ENCODE data around the gene MTHFD1.

Gene MTHFD1

DNA sequence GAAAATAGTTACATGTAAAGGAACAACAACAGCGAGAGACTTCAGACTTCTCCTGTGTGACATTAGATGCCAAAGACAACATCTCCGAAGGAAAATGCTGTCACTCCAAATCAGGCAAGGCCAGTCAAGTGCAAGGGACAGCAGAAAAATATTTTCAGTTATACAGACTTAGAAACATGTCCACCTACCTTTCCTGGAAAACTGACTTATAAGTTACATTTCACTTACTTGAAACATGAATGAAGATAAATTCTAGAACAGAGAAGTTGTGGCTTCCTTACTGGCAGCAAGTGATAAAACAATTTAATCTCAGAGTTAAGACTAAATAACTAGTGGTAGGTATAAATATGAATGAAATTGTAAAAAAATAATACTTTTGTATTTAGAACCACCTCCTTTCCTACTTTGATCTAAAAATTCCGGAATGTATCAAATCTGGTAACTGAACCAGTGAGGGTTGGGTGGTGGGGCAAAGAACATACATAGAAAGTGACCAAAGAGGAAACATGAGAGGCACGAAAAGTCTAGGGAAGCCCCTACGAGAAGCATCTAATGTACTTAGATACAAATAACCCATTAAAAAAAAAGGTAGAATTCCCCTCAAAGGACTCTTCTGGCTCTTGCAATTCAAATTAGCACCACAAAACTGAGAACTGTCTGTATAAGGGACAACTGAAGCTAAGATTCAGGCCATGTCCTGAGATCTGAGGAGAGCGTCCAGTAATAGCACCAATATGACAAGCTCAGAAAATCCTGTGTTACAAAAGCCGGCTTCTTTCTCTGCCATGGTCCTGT, 21.2 kb downstream of the MTHFD1 start:
- DNase-seq = no peak

- no peak for DNase-seq
Measured at GRCh38 chr14:64410084-64410774, 22.1 kb downstream of the MTHFD1 start.

DNA sequence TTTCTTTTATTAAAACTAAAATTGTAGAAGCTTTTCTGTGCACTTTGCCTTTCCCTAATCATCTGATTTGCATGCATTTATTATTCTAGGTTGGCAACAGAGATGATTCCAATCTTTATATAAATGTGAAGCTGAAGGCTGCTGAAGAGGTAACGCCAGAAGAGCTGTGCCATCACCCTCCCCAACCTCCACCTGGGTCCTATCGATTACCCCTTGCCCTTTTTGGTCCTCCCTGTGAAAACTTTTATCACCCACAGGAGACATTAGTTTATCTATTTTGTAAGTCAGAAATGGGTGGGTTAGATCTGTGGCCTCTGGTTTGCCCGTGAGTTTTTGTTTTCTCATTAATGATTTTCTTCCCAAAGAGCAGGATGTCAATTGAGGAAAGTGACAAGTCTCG, 22.8 kb downstream of the MTHFD1 start:
- no peak for DNase-seq

DNA sequence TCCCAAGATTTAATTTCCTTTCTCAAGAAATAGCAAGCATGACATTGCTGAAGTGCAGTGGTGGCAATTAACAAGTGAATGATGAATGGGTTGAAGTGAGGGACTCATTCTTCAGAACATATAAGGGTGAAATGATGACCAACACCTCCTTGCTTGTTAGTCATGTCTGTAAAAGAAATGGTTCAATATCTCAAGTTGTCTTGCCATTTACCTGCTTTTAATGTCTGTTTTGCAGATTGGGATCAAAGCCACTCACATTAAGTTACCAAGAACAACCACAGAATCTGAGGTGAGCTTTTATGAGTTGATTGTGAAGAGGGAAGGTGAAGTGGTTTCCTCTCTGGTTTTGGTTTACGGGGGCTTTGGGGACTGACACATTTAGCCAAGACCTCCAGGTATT, 24.1 kb downstream of the MTHFD1 start:
- DNase-seq = no peak

DNA sequence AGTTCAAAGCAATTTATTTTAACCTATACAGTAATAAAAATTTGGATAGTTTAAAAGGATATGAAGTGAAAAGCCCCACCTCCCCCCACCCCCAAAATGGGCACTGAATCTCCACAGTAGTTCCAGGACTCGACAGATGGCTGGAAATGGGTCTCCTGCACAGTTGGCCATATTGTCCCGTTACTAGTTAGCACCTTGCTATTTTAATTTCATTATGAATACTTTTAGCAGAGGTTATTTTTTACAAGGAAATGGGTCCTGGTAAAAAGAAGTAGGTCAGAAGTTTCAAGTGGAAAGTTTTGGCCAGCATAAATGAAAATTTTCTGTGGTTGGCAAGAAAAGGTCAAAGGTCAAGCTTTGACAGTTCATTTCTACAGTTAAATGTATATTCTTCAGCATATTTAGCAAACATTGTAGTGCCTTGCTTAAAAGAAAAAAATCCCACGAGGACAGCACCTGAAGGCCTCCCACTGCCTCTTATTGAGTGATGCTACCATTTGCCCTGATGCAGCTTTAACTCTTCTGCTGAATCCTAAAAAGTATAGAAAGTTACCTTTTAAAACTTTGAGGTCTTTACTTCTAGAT, 28.3 kb downstream of the MTHFD1 start:
- DNase-seq = no peak

DNA sequence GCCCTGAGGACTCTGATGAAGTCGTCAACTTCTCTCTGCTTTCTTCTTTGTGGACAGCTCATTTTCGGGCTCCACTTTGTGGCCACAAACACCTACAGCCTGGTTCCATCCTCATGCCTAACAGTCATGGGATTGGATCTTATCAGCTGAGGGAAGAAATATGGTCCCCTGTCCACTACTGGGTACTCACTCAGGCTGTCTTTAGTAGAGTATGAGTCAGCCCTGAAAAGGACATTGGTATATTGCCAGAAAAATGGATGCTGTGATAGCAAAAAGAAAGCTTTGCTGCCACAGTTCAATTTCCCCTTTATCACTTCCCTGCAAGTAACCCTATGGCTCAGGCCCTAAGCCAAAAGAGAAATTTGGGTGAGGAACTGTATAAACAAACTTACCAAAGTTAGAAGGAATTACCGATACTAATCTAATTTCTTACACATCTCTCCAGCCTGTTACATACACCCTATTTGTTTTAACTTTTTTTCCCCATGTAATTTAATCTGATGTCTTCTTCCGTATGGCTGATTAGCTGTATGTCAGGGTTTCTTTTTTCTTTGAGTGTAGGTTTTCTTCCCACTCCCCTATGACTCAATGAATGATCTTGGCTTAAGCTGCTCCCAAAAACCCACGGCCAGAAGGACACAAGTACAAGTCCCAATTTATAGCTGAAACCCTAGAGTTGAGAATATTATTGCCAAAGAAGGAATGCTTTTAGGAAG, 29.1 kb downstream of the MTHFD1 start:
- no peak for DNase-seq

GRCh38 chr14:64417771-64418125, 29.6 kb downstream of the MTHFD1 start:
- no peak for DNase-seq

DNA sequence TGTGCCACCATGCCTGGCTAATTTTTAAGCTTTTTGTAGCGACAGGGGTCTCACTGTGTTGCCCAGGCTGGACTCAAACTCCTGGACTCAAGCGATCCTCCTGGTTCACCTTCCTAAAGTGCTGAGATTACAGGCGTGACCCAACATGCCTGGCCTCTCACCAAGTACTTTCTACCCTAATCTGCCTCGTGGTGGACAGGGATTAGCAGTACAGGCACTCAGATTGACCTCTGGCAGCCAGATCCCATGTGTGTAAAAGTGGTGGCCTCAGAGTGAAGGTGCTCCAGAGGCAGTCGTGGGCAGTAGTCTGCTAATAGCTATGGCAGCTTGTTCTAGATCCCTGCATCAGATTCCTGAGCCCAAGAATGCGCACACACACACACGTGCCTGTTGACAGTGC, 30.9 kb downstream of the MTHFD1 start:
- DNase-seq = no peak

- DNase-seq = no peak
Measured at GRCh38 chr14:64421166-64421565, 33.0 kb downstream of the MTHFD1 start.

DNA sequence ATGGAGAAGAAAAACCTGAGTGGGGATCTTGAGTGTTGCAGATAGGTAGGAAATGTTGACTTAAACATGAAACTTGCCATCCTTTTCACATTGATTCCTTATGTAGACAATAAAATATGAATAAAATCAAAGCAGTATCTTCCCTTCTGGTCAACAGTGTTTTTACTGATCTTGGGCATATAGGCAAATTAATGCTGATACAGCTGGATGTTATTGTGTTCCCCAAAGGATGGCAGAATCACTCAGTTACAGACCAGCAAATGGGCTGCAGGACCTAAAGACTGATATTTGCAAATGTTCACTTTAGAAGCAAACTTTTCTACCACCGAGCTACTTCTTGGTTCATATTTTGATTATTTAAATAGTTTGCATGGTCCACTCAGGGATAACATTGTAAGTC, 33.9 kb downstream of the MTHFD1 start:
- DNase-seq = no peak

GRCh38 chr14:64422756-64423155, 34.6 kb downstream of the MTHFD1 start:
- no peak for DNase-seq

DNA sequence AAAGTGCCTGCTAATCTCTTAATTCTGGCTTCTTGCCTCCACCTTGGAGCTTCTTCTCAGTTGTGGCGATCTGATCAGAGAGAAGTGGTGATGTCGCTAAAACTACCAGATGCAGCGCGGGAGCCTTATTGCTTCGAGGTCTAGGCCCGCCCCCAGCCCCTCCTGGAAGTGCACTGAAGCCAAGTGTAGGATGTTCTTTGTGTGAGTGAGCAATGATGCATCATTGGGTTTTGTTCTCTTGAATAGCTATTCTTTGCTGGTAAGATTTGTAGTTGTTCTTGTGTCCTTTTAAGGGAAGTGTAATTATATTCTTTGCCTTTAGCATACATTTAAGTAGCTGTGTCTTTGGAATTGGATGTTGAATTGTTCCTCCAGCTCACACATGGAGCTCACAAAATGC, 35.8 kb downstream of the MTHFD1 start:
- DNase-seq = no peak

DNA sequence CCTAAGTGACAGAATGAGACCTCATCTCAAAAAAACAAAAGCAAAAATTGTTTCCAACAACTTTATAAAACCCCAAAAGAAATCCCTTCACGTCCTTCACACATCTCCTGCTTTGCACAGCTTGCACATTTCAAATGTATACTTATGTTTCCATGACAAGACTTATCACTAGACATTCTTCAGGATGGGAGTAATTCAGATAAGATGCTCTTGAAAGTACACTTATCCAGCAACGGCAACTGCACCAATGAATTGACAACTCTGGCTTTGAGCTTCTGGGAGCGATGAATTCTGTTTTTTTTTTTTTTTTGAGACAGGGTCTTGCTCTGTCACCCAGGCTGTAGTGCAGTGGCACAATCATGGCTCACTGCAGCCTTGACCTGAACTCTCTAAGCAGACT, 46.4 kb downstream of the MTHFD1 start:
- no peak for DNase-seq

DNA sequence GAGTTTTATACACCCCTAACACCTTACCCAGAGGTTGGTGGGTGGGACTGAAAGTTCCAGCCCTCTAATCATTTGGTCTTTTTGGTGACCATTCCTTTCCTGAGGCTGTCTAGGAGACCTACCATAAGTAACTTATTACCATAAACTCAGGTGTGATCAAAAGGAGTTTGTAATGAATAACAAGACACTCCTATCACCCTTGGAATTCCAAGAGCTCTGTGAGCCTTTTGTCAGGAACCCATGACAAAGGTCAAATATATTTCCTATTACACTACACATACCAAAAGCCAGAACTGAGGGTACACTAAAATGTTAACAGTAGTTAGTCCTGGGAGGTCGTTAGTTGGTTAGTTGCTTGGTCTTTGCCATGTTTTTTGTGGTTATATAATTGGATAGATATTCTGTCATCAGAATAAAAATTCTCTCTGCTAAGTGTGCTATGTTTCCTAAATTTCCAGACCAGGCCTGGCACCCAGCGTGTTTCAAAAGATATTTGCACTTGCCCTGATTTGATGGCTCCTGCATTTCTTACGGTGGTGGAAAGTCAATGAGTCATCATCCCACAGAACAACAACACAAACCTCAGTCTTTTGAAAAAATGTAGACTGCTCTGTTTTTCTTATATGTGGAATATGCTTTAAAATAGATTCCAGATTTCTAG, 50.2 kb downstream of the MTHFD1 start:
- DNase-seq = no peak

DNA sequence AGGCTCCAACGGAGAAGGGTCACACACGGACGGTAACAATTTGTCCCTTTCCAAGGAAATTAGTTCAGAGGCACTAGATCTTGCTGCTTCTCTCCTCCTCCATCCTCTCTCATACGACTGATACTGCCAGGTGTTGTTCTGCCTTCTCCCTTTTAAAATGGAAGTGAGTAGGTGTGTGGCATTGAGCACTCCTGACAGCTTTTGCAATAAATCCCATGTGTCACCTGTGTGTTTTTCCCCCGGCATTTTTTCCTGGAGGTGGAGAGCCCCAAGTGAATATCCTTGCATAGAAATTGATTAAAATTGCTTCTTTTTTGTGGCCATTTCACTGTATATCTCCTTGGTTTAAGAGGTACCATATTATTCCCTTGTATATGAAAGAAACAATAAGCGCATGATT, 51.0 kb downstream of the MTHFD1 start:
- DNase-seq = no peak

DNA sequence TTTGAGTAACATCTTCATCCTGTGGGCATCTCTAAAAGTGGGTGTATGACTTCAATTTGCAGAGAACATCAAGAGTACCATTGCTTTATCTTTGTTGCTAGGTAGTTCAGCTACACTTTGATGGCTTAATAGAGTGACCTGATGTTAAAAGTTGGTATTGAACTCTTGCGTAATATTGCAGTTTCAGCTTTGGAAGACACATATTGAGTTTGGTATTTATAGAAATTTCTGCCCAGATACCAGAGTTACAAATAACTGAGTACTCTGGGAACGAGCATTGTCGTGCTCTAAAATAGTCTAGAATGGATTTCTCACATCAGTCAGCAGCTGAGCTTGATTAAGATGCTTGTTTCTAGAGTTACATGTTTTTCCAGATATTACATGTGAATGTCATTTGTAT, 52.3 kb downstream of the MTHFD1 start:
- DNase-seq = no peak

GRCh38 chr14:64442300-64442988, 54.3 kb downstream of the MTHFD1 start:
- no peak for DNase-seq

- DNase-seq = no peak
Measured at GRCh38 chr14:64444140-64444539, 56.0 kb downstream of the MTHFD1 start.

DNA sequence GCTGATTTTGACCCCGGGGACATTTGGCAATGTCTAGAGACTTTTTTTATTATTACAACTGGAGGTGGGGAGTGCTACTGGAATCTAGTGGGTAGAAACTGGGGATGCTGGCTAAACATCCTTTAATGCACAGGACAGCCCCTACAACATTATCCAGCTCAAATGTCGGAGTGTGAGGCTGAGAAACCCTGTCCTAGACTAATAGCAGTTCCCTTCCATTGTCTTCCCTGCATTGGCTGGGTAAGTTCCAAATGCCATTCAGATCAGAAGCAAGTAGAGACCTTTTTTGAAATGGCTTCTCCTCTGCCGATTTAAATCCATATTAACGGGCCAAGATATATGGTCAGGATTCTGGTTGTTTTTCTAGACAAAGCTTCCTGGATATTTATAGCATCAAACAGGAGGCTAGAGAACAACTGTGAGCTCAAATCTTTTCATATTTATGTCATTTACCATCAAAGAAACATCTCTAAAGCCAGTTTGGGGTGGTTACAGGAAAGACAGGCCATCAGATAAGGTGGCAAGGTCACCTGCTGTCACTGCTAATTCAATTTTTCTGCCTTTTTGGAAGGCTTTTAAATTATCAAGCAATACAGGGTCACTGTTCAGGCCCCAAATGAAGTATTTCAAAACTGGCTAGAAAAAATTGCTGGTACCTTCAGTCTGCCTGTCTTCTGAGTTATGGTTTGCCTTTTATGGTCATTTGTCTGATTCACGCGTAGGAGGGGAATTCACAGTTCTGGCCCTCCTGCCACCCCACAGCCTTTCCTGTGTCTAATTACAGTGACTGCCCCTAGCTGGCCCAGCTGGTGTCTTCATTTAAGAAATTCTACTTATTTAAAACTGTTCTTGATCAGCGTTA, 57.1 kb downstream of the MTHFD1 start:
- DNase-seq = no peak

DNA sequence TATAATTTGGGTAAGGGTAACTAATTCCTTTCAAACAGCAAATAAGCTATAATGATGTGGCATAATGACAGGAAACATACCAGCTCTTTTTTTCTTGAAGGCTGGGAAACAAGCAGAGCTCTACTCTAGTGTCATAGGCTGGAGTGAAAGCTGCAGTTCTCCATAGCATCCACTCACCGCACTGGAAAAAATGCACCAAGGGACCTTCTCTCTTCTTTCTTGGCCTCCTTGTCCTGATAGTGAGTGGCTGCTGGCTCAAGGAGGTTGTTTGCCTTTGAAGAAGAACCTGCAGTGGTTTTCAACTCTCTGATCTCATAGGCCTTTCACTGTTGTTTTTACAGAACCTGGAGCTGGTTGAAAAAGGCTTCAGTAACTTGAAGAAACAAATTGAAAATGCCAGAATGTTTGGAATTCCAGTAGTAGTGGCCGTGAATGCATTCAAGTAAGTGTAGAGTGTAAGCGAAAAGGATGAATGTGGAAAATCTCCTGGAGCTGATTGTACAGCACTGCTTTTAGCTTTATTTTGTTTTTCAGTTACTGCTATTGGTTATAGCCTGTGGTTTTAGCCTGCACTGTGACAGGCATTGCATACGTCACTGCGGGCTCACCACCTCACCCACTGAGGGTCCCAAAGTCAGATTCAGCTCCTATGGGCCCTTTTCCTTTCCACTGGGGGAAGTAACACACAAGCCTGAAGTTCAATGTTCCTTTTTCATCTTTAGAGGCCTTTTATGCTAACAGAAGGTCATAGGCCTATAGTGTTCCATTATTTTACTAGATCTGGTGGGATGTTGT, 59.9 kb downstream of the MTHFD1 start:
- DNase-seq = no peak

- DNase-seq = no peak
Measured at GRCh38 chr14:64450255-64450654, 62.1 kb downstream of the MTHFD1 start.

Measured in NCI-H2171 (cell line).